K562 (cell line): ENCODE measurements around the gene AP1B1. TPM values are rescaled to one million over a fixed set of nuclear protein-coding genes. Genes with fewer than 3 reads are reported as not detected.

ENCODE experiments used
- microRNA-seq: library from miRNA; unstranded; fragments of <30 nt; microRNA quantifications from one replicate; pipeline ENCODE4, GENCODE V29; 2018; ENCODE audit warnings: borderline microRNAs expressed
- polyA plus RNA-seq, 8 experiments: library from polyadenylated mRNA; depleted of rRNA in 4 of 8; stranded (reverse) in 5 of 8; unstranded in 3 of 8; fragments of >200 nt; fragmentation: Nextera tagmentation in 2 of 8; fragmentation: Illumina TruSeq in 1 of 8; extraction: Ambion mirVana in 2 of 8; extraction: Trizol in 1 of 8; gene quantifications; 2 replicates each; pipeline versions ENCODE4 v1.2.1 to v1.2.3, GENCODE V29; 2011 to 2014; ENCODE audit warnings: inconsistent platforms in 1 of 8, missing spikeins in 1 of 8
- small RNA-seq: library from RNA; depleted of rRNA; stranded (forward); fragments of <200 nt; gene quantifications from one replicate; pipeline ENCODE3, GENCODE V24; 2014
- total RNA-seq, 7 experiments: library from RNA; depleted of rRNA in 6 of 7; stranded (reverse); fragments of >200 nt in 6 of 7; fragmentation: Illumina TruSeq in 2 of 7; extraction: Trizol in 2 of 7; gene quantifications; 2 replicates each; pipeline versions ENCODE4 v1.2.1 to v1.2.3, GENCODE V29; 2011 to 2021; ENCODE audit warnings: low replicate concordance in 1 of 7

AP1B1 gene
- total and polyA plus RNA-seq, 9 of the 15 experiments (the other 6 are each of a cell fraction or from before 2014, with no cell fraction given) = 1.2 to 60.9 (median 30.1) TPM

Small RNA genes within 50 kb of the gene (microRNA-seq; reads per million reads assigned to microRNA genes)
- 3.7 reads per million, percentile 40 among the genes with 10 or more reads in this experiment for gene MIR3653

Small RNA genes within 50 kb of the gene (small RNA-seq; reads per million reads assigned to genes)
- not detected for gene AC000041.1
- gene MIR3653 = not detected

Other genes with a start within 250 kb of the AP1B1 start
Only the 7 nearest of the 10 such genes appear.
- 30.9 and 37.1 TPM in 2 replicates for gene RHBDD3, start 120.6 kb downstream of the AP1B1 start, total RNA-seq (2014; rRNA removed)
- 7.3 and 8.5 TPM in 2 replicates for gene RHBDD3, start 120.6 kb downstream of the AP1B1 start, total RNA-seq (2014; rRNA removed; fragmentation: Illumina TruSeq; extraction: Trizol)
- 18.0 and 20.8 TPM in 2 replicates for gene RHBDD3, start 120.6 kb downstream of the AP1B1 start, total RNA-seq (2015; rRNA removed; fragmentation: Illumina TruSeq; extraction: Trizol)
- gene RHBDD3, start 120.6 kb downstream of the AP1B1 start, total RNA-seq (2021) = 29.9 and 30.3 TPM in 2 replicates
- 14.0 and 17.4 TPM in 2 replicates for gene RHBDD3, start 120.6 kb downstream of the AP1B1 start, polyA plus RNA-seq (2011; rRNA removed)
- 10.2 and 20.1 TPM in 2 replicates for gene RHBDD3, start 120.6 kb downstream of the AP1B1 start, polyA plus RNA-seq (2014; fragmentation: Illumina TruSeq; extraction: Trizol)
- 1 to 10 TPM in 1 of 2 experiments, under 1 TPM in 1; 0.32 to 1.2 TPM for gene RHBDD3, start 120.6 kb downstream of the AP1B1 start, polyA plus RNA-seq (2014; fragmentation: Nextera tagmentation; extraction: Ambion mirVana)
- 35.6 and 39.3 TPM in 2 replicates for gene RHBDD3, start 120.6 kb downstream of the AP1B1 start, polyA plus RNA-seq (2014; rRNA removed)
- gene EWSR1, start 120.3 kb downstream of the AP1B1 start, total RNA-seq (2014; rRNA removed) = 283 and 302 TPM in 2 replicates
- gene EWSR1, start 120.3 kb downstream of the AP1B1 start, total RNA-seq (2014; rRNA removed; fragmentation: Illumina TruSeq; extraction: Trizol) = 131 and 132 TPM in 2 replicates
- gene EWSR1, start 120.3 kb downstream of the AP1B1 start, total RNA-seq (2015; rRNA removed; fragmentation: Illumina TruSeq; extraction: Trizol) = 172 and 181 TPM in 2 replicates
- gene EWSR1, start 120.3 kb downstream of the AP1B1 start, total RNA-seq (2021) = 233 and 254 TPM in 2 replicates
- 239 and 279 TPM in 2 replicates for gene EWSR1, start 120.3 kb downstream of the AP1B1 start, polyA plus RNA-seq (2011; rRNA removed)
- 375 and 450 TPM in 2 replicates for gene EWSR1, start 120.3 kb downstream of the AP1B1 start, polyA plus RNA-seq (2014; fragmentation: Illumina TruSeq; extraction: Trizol)
- gene EWSR1, start 120.3 kb downstream of the AP1B1 start, polyA plus RNA-seq (2014; fragmentation: Nextera tagmentation; extraction: Ambion mirVana) = 100 to 1,000 TPM in 1 of 2 experiments, 10 to 100 TPM in 1; 83.3 to 101 TPM
- gene EWSR1, start 120.3 kb downstream of the AP1B1 start, polyA plus RNA-seq (2014; rRNA removed) = 245 and 263 TPM in 2 replicates
- gene GAS2L1, start 81.9 kb downstream of the AP1B1 start, total RNA-seq (2014; rRNA removed) = 7.0 and 9.5 TPM in 2 replicates
- gene GAS2L1, start 81.9 kb downstream of the AP1B1 start, total RNA-seq (2014; rRNA removed; fragmentation: Illumina TruSeq; extraction: Trizol) = 1.3 and 1.5 TPM in 2 replicates
- 4.8 and 5.4 TPM in 2 replicates for gene GAS2L1, start 81.9 kb downstream of the AP1B1 start, total RNA-seq (2015; rRNA removed; fragmentation: Illumina TruSeq; extraction: Trizol)
- gene GAS2L1, start 81.9 kb downstream of the AP1B1 start, total RNA-seq (2021) = 19.7 and 21.4 TPM in 2 replicates
- gene GAS2L1, start 81.9 kb downstream of the AP1B1 start, polyA plus RNA-seq (2011; rRNA removed) = 3.2 and 5.1 TPM in 2 replicates
- gene GAS2L1, start 81.9 kb downstream of the AP1B1 start, polyA plus RNA-seq (2014; fragmentation: Illumina TruSeq; extraction: Trizol) = 2.4 and 6.6 TPM in 2 replicates
- gene GAS2L1, start 81.9 kb downstream of the AP1B1 start, polyA plus RNA-seq (2014; fragmentation: Nextera tagmentation; extraction: Ambion mirVana) = under 1 TPM; 0.56 to 0.94 TPM
- gene GAS2L1, start 81.9 kb downstream of the AP1B1 start, polyA plus RNA-seq (2014; rRNA removed) = 14.3 and 17.2 TPM in 2 replicates
- gene RASL10A, start 72.9 kb downstream of the AP1B1 start, total RNA-seq (2014; rRNA removed) = 0.53 and 0.95 TPM in 2 replicates
- gene RASL10A, start 72.9 kb downstream of the AP1B1 start, total RNA-seq (2014; rRNA removed; fragmentation: Illumina TruSeq; extraction: Trizol) = 0.25 TPM in 1 of 2 replicates, not detected in the other
- gene RASL10A, start 72.9 kb downstream of the AP1B1 start, total RNA-seq (2015; rRNA removed; fragmentation: Illumina TruSeq; extraction: Trizol) = not detected in 2 replicates
- gene RASL10A, start 72.9 kb downstream of the AP1B1 start, total RNA-seq (2021) = 0.49 and 0.60 TPM in 2 replicates
- gene RASL10A, start 72.9 kb downstream of the AP1B1 start, polyA plus RNA-seq (2011; rRNA removed) = 0.37 and 0.40 TPM in 2 replicates
- not detected in 2 replicates for gene RASL10A, start 72.9 kb downstream of the AP1B1 start, polyA plus RNA-seq (2014; fragmentation: Illumina TruSeq; extraction: Trizol)
- under 1 TPM in 1 of 2 experiments, not detected in 1; 0.17 TPM for gene RASL10A, start 72.9 kb downstream of the AP1B1 start, polyA plus RNA-seq (2014; fragmentation: Nextera tagmentation; extraction: Ambion mirVana)
- gene RASL10A, start 72.9 kb downstream of the AP1B1 start, polyA plus RNA-seq (2014; rRNA removed) = 0.54 and 1.2 TPM in 2 replicates
- gene RFPL1, start 50.0 kb upstream of the AP1B1 start, total RNA-seq (2014; rRNA removed) = not detected in 2 replicates
- not detected in 2 replicates for gene RFPL1, start 50.0 kb upstream of the AP1B1 start, total RNA-seq (2014; rRNA removed; fragmentation: Illumina TruSeq; extraction: Trizol)
- not detected in 2 replicates for gene RFPL1, start 50.0 kb upstream of the AP1B1 start, total RNA-seq (2015; rRNA removed; fragmentation: Illumina TruSeq; extraction: Trizol)
- gene RFPL1, start 50.0 kb upstream of the AP1B1 start, total RNA-seq (2021) = not detected in 2 replicates
- gene RFPL1, start 50.0 kb upstream of the AP1B1 start, polyA plus RNA-seq (2011; rRNA removed) = not detected in 2 replicates
- not detected in 2 replicates for gene RFPL1, start 50.0 kb upstream of the AP1B1 start, polyA plus RNA-seq (2014; fragmentation: Illumina TruSeq; extraction: Trizol)
- not detected for gene RFPL1, start 50.0 kb upstream of the AP1B1 start, polyA plus RNA-seq (2014; fragmentation: Nextera tagmentation; extraction: Ambion mirVana)
- not detected in 2 replicates for gene RFPL1, start 50.0 kb upstream of the AP1B1 start, polyA plus RNA-seq (2014; rRNA removed)
- 10.8 and 16.0 TPM in 2 replicates for gene NEFH, start 91.6 kb upstream of the AP1B1 start, total RNA-seq (2014; rRNA removed)
- 10.2 and 11.6 TPM in 2 replicates for gene NEFH, start 91.6 kb upstream of the AP1B1 start, total RNA-seq (2014; rRNA removed; fragmentation: Illumina TruSeq; extraction: Trizol)
- 17.3 and 17.6 TPM in 2 replicates for gene NEFH, start 91.6 kb upstream of the AP1B1 start, total RNA-seq (2015; rRNA removed; fragmentation: Illumina TruSeq; extraction: Trizol)
- gene NEFH, start 91.6 kb upstream of the AP1B1 start, total RNA-seq (2021) = 12.7 and 14.5 TPM in 2 replicates
- 2.4 and 5.1 TPM in 2 replicates for gene NEFH, start 91.6 kb upstream of the AP1B1 start, polyA plus RNA-seq (2011; rRNA removed)
- 19.3 and 26.9 TPM in 2 replicates for gene NEFH, start 91.6 kb upstream of the AP1B1 start, polyA plus RNA-seq (2014; fragmentation: Illumina TruSeq; extraction: Trizol)
- 1 to 10 TPM; 2.3 to 3.8 TPM for gene NEFH, start 91.6 kb upstream of the AP1B1 start, polyA plus RNA-seq (2014; fragmentation: Nextera tagmentation; extraction: Ambion mirVana)
- 10.1 and 11.4 TPM in 2 replicates for gene NEFH, start 91.6 kb upstream of the AP1B1 start, polyA plus RNA-seq (2014; rRNA removed)
- 50.9 and 56.5 TPM in 2 replicates for gene THOC5, start 165.2 kb upstream of the AP1B1 start, total RNA-seq (2014; rRNA removed)
- gene THOC5, start 165.2 kb upstream of the AP1B1 start, total RNA-seq (2014; rRNA removed; fragmentation: Illumina TruSeq; extraction: Trizol) = 49.3 and 51.4 TPM in 2 replicates
- gene THOC5, start 165.2 kb upstream of the AP1B1 start, total RNA-seq (2015; rRNA removed; fragmentation: Illumina TruSeq; extraction: Trizol) = 44.7 and 45.3 TPM in 2 replicates
- gene THOC5, start 165.2 kb upstream of the AP1B1 start, total RNA-seq (2021) = 71.2 and 75.1 TPM in 2 replicates
- gene THOC5, start 165.2 kb upstream of the AP1B1 start, polyA plus RNA-seq (2011; rRNA removed) = 60.0 and 64.3 TPM in 2 replicates
- gene THOC5, start 165.2 kb upstream of the AP1B1 start, polyA plus RNA-seq (2014; fragmentation: Illumina TruSeq; extraction: Trizol) = 55.8 and 56.8 TPM in 2 replicates
- 10 to 100 TPM; 46.3 to 96.5 TPM for gene THOC5, start 165.2 kb upstream of the AP1B1 start, polyA plus RNA-seq (2014; fragmentation: Nextera tagmentation; extraction: Ambion mirVana)
- gene THOC5, start 165.2 kb upstream of the AP1B1 start, polyA plus RNA-seq (2014; rRNA removed) = 46.8 and 47.9 TPM in 2 replicates